GM23338 (cell line): ENCODE results near the gene RNF207. TPM values are rescaled to one million over a fixed set of nuclear protein-coding genes. Genes with fewer than 3 reads are reported as not detected.

Experiments
- ATAC-seq: fragments of 200-7000 bp; cut with Tn5 transposase; 3 replicates; pipeline ENCODE4 v1.9.1; 2020
- DNase-seq: peaks from one replicate; pipeline ENCODE4 v3.0.0-alpha.2; 2015; ENCODE audit warnings: low spot score
- H2AFZ ChIP-seq: fragments of 200-600 bp; sonication (generic); 2 replicates; pipeline ENCODE4 v1.8.0; 2016; ENCODE audit warnings: antibody characterized with exemption, mild to moderate bottlenecking, moderate library complexity
- H3F3A ChIP-seq: fragments of 200-600 bp; sonication (generic); replicated peaks from 2 replicates; pipeline ENCODE4 v1.8.0; 2017; ENCODE audit warnings: antibody characterized with exemption, mixed run types, low read depth
- H3K27ac ChIP-seq: fragments of 200-600 bp; sonication (generic); 2 replicates; pipeline ENCODE4 v1.6.1; 2016; ENCODE audit warnings: low read depth
- H3K27me3 ChIP-seq: fragments of 200-600 bp; sonication (generic); 2 replicates; pipeline ENCODE4 v1.8.0; 2016; ENCODE audit warnings: mild to moderate bottlenecking, mixed run types, moderate library complexity; ENCODE audit not compliant: insufficient read depth
- H3K36me3 ChIP-seq: fragments of 200-600 bp; sonication (generic); 2 replicates; pipeline ENCODE4 v1.8.0; 2016; ENCODE audit warnings: mild to moderate bottlenecking; ENCODE audit not compliant: insufficient read depth
- H3K4me1 ChIP-seq: fragments of 200-600 bp; sonication (generic); 2 replicates; pipeline ENCODE4 v1.8.0; 2016; ENCODE audit warnings: mild to moderate bottlenecking, moderate library complexity; ENCODE audit not compliant: insufficient read depth
- H3K4me2 ChIP-seq: fragments of 200-600 bp; sonication (generic); 2 replicates; pipeline ENCODE4 v1.7.1; 2017; ENCODE audit warnings: mixed run types
- H3K4me3 ChIP-seq: fragments of 200-600 bp; sonication (generic); 2 replicates; pipeline ENCODE4 v1.6.1; 2016; ENCODE audit warnings: mixed run types
- H3K79me2 ChIP-seq: fragments of 200-600 bp; sonication (generic); replicated peaks from 2 replicates; pipeline ENCODE4 v1.8.0; 2017; ENCODE audit warnings: mild to moderate bottlenecking; ENCODE audit not compliant: insufficient read depth
- H3K9me2 ChIP-seq: fragments of 200-600 bp; sonication (generic); 2 replicates; pipeline ENCODE4 v1.8.0; 2017; ENCODE audit not compliant: insufficient read depth
- H4K20me1 ChIP-seq: fragments of 200-600 bp; sonication (generic); replicated peaks from 2 replicates; pipeline ENCODE4 v1.8.0; 2017; ENCODE audit warnings: mild to moderate bottlenecking; ENCODE audit not compliant: insufficient read depth
- H3K27ac Mint-ChIP-seq: 2 replicates; pipeline ENCODE4 v1.8.0; 2020; ENCODE audit warnings: inconsistent platforms, mild to moderate bottlenecking, moderate library complexity, mixed read lengths
- H3K27me3 Mint-ChIP-seq: 3 replicates; pipeline ENCODE4 v1.8.0; 2022; ENCODE audit warnings: low read depth, mild to moderate bottlenecking, moderate library complexity, mixed read lengths, inconsistent platforms; ENCODE audit not compliant: insufficient read depth, poor library complexity
- H3K36me3 Mint-ChIP-seq: 3 replicates; pipeline ENCODE4 v1.8.0; 2021; ENCODE audit warnings: low read depth, mild to moderate bottlenecking, inconsistent platforms, moderate library complexity, mixed read lengths
- H3K4me1 Mint-ChIP-seq: 3 replicates; pipeline ENCODE4 v1.8.0; 2020; ENCODE audit warnings: mild to moderate bottlenecking, inconsistent platforms, mixed read lengths
- H3K4me3 Mint-ChIP-seq: 3 replicates; pipeline ENCODE4 v1.8.0; 2021; ENCODE audit warnings: moderate library complexity, mild to moderate bottlenecking, inconsistent platforms, mixed read lengths
- H3K9me3 Mint-ChIP-seq: 3 replicates; pipeline ENCODE4 v1.8.0; 2020; ENCODE audit warnings: moderate library complexity, mild to moderate bottlenecking, inconsistent platforms, mixed read lengths
- CREB1 ChIP-seq: fragments of 250-450 bp; sonication (Bioruptor Pico); IDR thresholded peaks from 2 replicates; pipeline ENCODE4 v1.5.0; 2020; ENCODE audit warnings: low read depth, mild to moderate bottlenecking, moderate library complexity
- CTCF ChIP-seq, 2 experiments: fragments of 200-600 bp in 1 of 2; sonication (generic) in 1 of 2; conservative IDR thresholded peaks; 2 replicates each; pipeline versions ENCODE4 v1.5.1 to v1.6.1; 2016 to 2017; ENCODE audit warnings: antibody characterized with exemption in 2 of 2, low read depth in 2 of 2, mild to moderate bottlenecking in 2 of 2, moderate library complexity in 1 of 2
- ETS1 ChIP-seq: IDR thresholded peaks from 2 replicates; pipeline ENCODE4 v1.6.1; 2016; ENCODE audit warnings: antibody characterized with exemption
- EZH2 ChIP-seq: fragments of 200-600 bp; sonication (generic); IDR thresholded peaks from one replicate; pipeline ENCODE4 v1.8.0; 2017; ENCODE audit warnings: antibody characterized with exemption, mild to moderate bottlenecking, low read depth; ENCODE audit not compliant: unreplicated experiment
- EZH2phosphoT487 ChIP-seq: fragments of 200-600 bp; sonication (generic); IDR thresholded peaks from one replicate; pipeline ENCODE4 v1.8.1; 2018; ENCODE audit warnings: antibody characterized with exemption; ENCODE audit not compliant: unreplicated experiment
- JUNB ChIP-seq: IDR thresholded peaks from one replicate; pipeline ENCODE4 v1.6.1; 2016; ENCODE audit warnings: antibody characterized with exemption; ENCODE audit not compliant: unreplicated experiment
- NANOG ChIP-seq: IDR thresholded peaks from 2 replicates; pipeline ENCODE4 v1.6.1; 2016; ENCODE audit warnings: antibody characterized with exemption, borderline replicate concordance
- POLR2AphosphoS5 ChIP-seq: IDR thresholded peaks from 2 replicates; pipeline ENCODE4 v1.6.1; 2016; ENCODE audit warnings: antibody characterized with exemption, low read depth
- REST ChIP-seq: IDR thresholded peaks from one replicate; pipeline ENCODE4 v1.6.1; 2018; ENCODE audit warnings: antibody characterized with exemption; ENCODE audit not compliant: unreplicated experiment
- STAT1 ChIP-seq: IDR thresholded peaks from one replicate; pipeline ENCODE4 v1.6.1; 2016; ENCODE audit warnings: antibody characterized with exemption; ENCODE audit not compliant: unreplicated experiment
- ZNF114 ChIP-seq: fragments of 250-450 bp; sonication (Bioruptor Pico); IDR thresholded peaks from 2 replicates; pipeline ENCODE4 v1.5.0; 2020; ENCODE audit warnings: mild to moderate bottlenecking, moderate library complexity
- ZNF331 ChIP-seq: fragments of 250-450 bp; sonication (Bioruptor Pico); IDR thresholded peaks from 2 replicates; pipeline ENCODE4 v1.5.0; 2020; ENCODE audit warnings: low read depth, mild to moderate bottlenecking, moderate library complexity
- ZNF462 ChIP-seq: fragments of 250-450 bp; sonication (Bioruptor Pico); IDR thresholded peaks from 2 replicates; pipeline ENCODE4 v1.5.0; 2020; ENCODE audit warnings: mild to moderate bottlenecking, moderate library complexity
- polyA plus RNA-seq: library from polyadenylated mRNA; unstranded; fragments of >200 nt; fragmentation: Nextera tagmentation; extraction: Ambion mirVana; gene quantifications from 2 replicates; pipeline ENCODE4 v1.2.1, GENCODE V29; 2016
- total RNA-seq: library from RNA; depleted of rRNA; stranded (reverse); fragments of >200 nt; shearing (Covaris generic); gene quantifications from 2 replicates; pipeline ENCODE4 v1.2.3, GENCODE V29; 2014

Gene RNF207
- total and polyA plus RNA-seq, 2 experiments from 2014 or later = 1.7 to 2.9 TPM

GRCh38 chr1:6249739-6250689 is 44.1 kb downstream of the RNF207 start:
- no peaks in the 10 kb centered on the region for H3K36me3 Mint-ChIP-seq
- Histone ChIP-seq H3K4me2 (peak overlapping the region; percentile 76), H3K36me3 (no peaks in the 10 kb centered on the region), H3K4me1 (peaks cover 8% of the 10 kb centered on the region), H4K20me1 (peaks cover 6% of the 10 kb centered on the region; the same call in 1 of the 2 replicates), H3K9me2 (no peaks in the 10 kb centered on the region), H3K4me3 (peak overlapping the region; percentile 46; the same call in 1 of the 2 replicates), H3K27me3 (peaks cover 51% of the 10 kb centered on the region), H3F3A (peaks cover 6% of the 10 kb centered on the region; the same call in 1 of the 2 replicates), H3K27ac (no peak overlapping the region), H2AFZ (no peak overlapping the region), H3K79me2 (no peaks in the 10 kb centered on the region)
- DNase-seq (peak; percentile 71), ATAC-seq (no peak)
- peaks cover 11% of the 10 kb centered on the region; the same call in 2 of the 3 replicates for H3K4me1 Mint-ChIP-seq
- H3K9me3 Mint-ChIP-seq = no peaks in the 10 kb centered on the region; the same call in 2 of the 3 replicates
- peaks cover 42% of the 10 kb centered on the region for H3K27me3 Mint-ChIP-seq
- peak overlapping the region; percentile 58 for H3K4me3 Mint-ChIP-seq
- TF ChIP-seq ZNF462 = no peak
- no peak for TF ChIP-seq STAT1
- no peak for TF ChIP-seq CREB1 (CRISPR knock-in tag)
- no peak for TF ChIP-seq ZNF114 (CRISPR knock-in tag)
- no peak for TF ChIP-seq EZH2phosphoT487
- 0 out of 4 replicates have a peak, but pooled peaks of 1 of the 2 experiments have one; percentile 8 for TF ChIP-seq CTCF (conservative IDR thresholded peaks at IDR 0.05; ENCODE audit: low read depth in 2 of 2)
- TF ChIP-seq ETS1 = no peak
- no peak for TF ChIP-seq ZNF331 (CRISPR knock-in tag)
- no peak for TF ChIP-seq POLR2AphosphoS5
- no peak for TF ChIP-seq JUNB
- no peak for TF ChIP-seq NANOG
- peak; percentile 60 for TF ChIP-seq EZH2
- TF ChIP-seq REST = no peak
- H3K27ac Mint-ChIP-seq = no peak overlapping the region
